SJSA1 (cell line): ENCODE data around the gene POLD3. TPM values are rescaled to one million over a fixed set of nuclear protein-coding genes. Genes with fewer than 3 reads are reported as not detected.

Experiments used
- DNase-seq, 2 experiments: peaks; one replicate each; pipeline ENCODE4 v3.0.0-alpha.2; 2015 to 2020; ENCODE audit warnings: low spot score in 2 of 2, low read depth in 1 of 2
- H3K27ac ChIP-seq: fragments of 250-450 bp; sonication (Bioruptor Pico); 2 replicates; pipeline ENCODE4 v1.5.1; 2020; ENCODE audit warnings: mild to moderate bottlenecking, moderate library complexity
- H3K27me3 ChIP-seq: fragments of 250-450 bp; sonication (Bioruptor Pico); replicated peaks from 2 replicates; pipeline ENCODE4 v1.5.1; 2020; ENCODE audit warnings: mild to moderate bottlenecking, moderate library complexity
- H3K36me3 ChIP-seq: fragments of 250-450 bp; sonication (Bioruptor Pico); 2 replicates; pipeline ENCODE4 v1.5.1; 2020; ENCODE audit warnings: mild to moderate bottlenecking
- H3K4me1 ChIP-seq: fragments of 250-450 bp; sonication (Bioruptor Pico); replicated peaks from 2 replicates; pipeline ENCODE4 v1.6.1; 2021; ENCODE audit warnings: mild to moderate bottlenecking
- H3K4me3 ChIP-seq: fragments of 250-450 bp; sonication (Bioruptor Pico); 2 replicates; pipeline ENCODE4 v1.5.1; 2020; ENCODE audit warnings: mild to moderate bottlenecking
- H3K9me3 ChIP-seq: fragments of 250-450 bp; sonication (Bioruptor Pico); replicated peaks from 2 replicates; pipeline ENCODE4 v1.5.1; 2020; ENCODE audit warnings: mild to moderate bottlenecking
- total RNA-seq: library from RNA; depleted of rRNA; stranded (reverse); fragments of >200 nt; shearing (Covaris generic); gene quantifications from 2 replicates; pipeline ENCODE4 v1.2.3, GENCODE V29; 2014; rRNA removed

Gene POLD3
- total RNA-seq, result 11.2 and 12.7 TPM in 2 replicates

GRCh38 chr11:74592441-74593362, at the start of gene POLD3:
Gene POLD3 (plus strand): TSS chr11:74592582. CDS start chr11:74592659, 77 bp downstream.
- peaks cover 4% of the 10 kb centered on the region; the same call in 1 of the 2 replicates for H3K36me3 ChIP-seq
- no peaks in the 10 kb centered on the region for H3K4me1 ChIP-seq
- peak; percentile 66 to 86 for DNase-seq
- H3K27me3 ChIP-seq, result no peaks in the 10 kb centered on the region
- peak within 1 kb of the TSS; percentile 82 for H3K4me3 ChIP-seq
- H3K27ac ChIP-seq, result peak within 1 kb of the TSS; percentile 76
- H3K9me3 ChIP-seq, result no peaks in the 10 kb centered on the region

DNA sequence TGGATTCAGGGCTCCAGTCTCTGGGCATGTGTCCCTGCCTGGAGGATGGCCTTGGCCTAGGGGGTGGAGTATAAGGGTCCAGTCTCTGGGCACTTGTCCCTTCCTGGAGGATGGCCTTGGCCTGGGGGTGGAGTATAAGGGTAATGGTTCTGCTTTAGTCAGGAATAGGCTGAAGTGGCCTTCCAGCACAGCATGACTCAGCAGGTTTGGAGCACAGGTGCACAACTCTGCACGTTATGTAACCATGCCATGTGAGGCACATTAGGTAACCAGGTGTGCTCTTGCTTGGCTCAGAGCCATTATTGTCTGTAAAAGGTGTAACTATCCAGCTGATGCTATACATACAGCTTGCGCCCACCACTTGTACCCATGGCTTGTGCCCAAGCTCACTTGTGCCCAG, 48.4 kb upstream of the POLD3 start:
- no peaks in the 10 kb centered on the region for H3K9me3 ChIP-seq
- H3K36me3 ChIP-seq, result no peaks in the 10 kb centered on the region
- DNase-seq, result no peak
- no peak overlapping the region for H3K27ac ChIP-seq
- H3K4me3 ChIP-seq, result no peak overlapping the region
- no peaks in the 10 kb centered on the region for H3K27me3 ChIP-seq
- no peaks in the 10 kb centered on the region for H3K4me1 ChIP-seq

DNA sequence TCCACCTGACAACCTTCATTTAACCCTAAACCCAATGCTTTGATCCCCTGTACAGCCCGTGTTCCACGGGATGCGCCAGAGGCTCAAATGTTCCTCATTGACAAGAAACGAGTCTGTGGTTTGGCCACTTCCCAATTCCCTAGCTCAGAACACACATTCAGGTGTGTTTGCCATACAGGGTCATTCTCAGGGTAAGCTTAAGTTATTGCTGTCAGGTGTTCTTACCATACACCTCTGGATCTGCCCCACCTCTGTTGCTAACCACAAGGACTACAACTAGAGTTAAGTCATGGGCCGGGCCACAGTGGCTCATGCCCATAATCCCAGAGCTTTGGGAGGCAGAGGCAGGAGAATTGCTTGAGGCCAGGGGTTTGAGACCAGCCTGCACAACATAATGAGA, 45.6 kb upstream of the POLD3 start:
- Histone ChIP-seq H3K9me3 (no peaks in the 10 kb centered on the region), H3K27ac (no peak overlapping the region), H3K4me1 (no peaks in the 10 kb centered on the region), H3K27me3 (no peaks in the 10 kb centered on the region), H3K4me3 (no peak overlapping the region), H3K36me3 (no peaks in the 10 kb centered on the region)
- no peak for DNase-seq

GRCh38 chr11:74550991-74551753, 41.2 kb upstream of the POLD3 start:
- Histone ChIP-seq H3K4me3 (no peak overlapping the region), H3K27me3 (no peaks in the 10 kb centered on the region), H3K36me3 (no peaks in the 10 kb centered on the region), H3K4me1 (no peaks in the 10 kb centered on the region), H3K9me3 (no peaks in the 10 kb centered on the region), H3K27ac (no peak overlapping the region)
- DNase-seq, result no peak

- Histone ChIP-seq H3K4me1 (no peaks in the 10 kb centered on the region), H3K27ac (no peak overlapping the region), H3K36me3 (no peaks in the 10 kb centered on the region), H3K27me3 (no peaks in the 10 kb centered on the region), H3K4me3 (no peak overlapping the region), H3K9me3 (no peaks in the 10 kb centered on the region)
- no peak for DNase-seq
These were observed 40.6 kb upstream of the POLD3 start for GRCh38 chr11:74551754-74552145.

- H3K9me3 ChIP-seq, result no peaks in the 10 kb centered on the region
- no peaks in the 10 kb centered on the region for H3K27me3 ChIP-seq
- no peaks in the 10 kb centered on the region for H3K36me3 ChIP-seq
- H3K4me1 ChIP-seq, result no peaks in the 10 kb centered on the region
- no peak for DNase-seq
- H3K4me3 ChIP-seq, result no peak overlapping the region
- no peak overlapping the region for H3K27ac ChIP-seq
These were observed 34.9 kb upstream of the POLD3 start for GRCh38 chr11:74557526-74557925.

- Histone ChIP-seq H3K4me1 (no peaks in the 10 kb centered on the region), H3K27ac (no peak overlapping the region), H3K9me3 (no peaks in the 10 kb centered on the region), H3K4me3 (no peak overlapping the region), H3K36me3 (no peaks in the 10 kb centered on the region), H3K27me3 (no peaks in the 10 kb centered on the region)
- DNase-seq, result no peak
These were observed 33.1 kb upstream of the POLD3 start for GRCh38 chr11:74559110-74559933.

- no peak for DNase-seq
- Histone ChIP-seq H3K4me1 (no peaks in the 10 kb centered on the region), H3K4me3 (no peak overlapping the region)
These were observed 32.5 kb upstream of the POLD3 start for GRCh38 chr11:74559934-74560309.

DNA sequence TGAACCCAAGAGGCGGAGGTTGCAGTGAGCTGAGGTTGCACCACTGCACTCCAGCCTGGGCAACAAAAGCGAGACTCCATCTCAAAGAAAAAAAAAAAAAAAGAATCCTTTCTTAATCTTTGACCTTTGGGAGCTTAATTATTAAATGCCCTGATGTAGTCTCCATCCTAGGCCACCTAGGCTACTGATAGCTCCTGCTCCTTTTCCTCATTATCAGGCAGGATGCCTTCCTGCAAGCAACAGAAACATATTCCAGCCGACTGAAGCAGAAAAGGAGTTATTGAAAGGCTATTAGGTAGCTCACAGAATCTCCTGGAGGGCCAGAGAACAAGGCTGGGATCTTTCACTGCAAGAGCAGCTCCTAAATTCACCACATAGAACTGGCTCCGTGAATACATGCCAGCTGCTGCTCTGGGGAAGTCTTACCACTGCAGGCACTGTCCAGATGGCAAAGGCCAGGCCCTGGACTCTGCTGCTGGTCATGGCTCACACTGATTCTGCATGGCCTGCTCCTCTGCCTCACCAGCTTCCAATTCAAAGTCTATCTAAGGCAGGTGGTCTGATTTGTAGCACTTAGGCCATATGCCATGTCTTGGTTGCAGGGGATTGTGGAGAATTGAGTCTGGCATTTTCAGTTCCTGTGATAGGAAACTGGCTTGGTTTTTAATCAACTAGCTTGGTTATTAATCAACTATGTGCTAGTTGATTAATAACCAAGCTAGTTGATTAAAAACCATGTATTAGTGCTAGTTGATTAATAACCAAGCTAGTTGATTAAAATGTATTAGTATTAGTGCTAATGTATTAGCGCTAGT, 26.0 kb upstream of the POLD3 start:
- no peaks in the 10 kb centered on the region for H3K36me3 ChIP-seq
- no peak for DNase-seq
- no peaks in the 10 kb centered on the region for H3K4me1 ChIP-seq
- H3K27me3 ChIP-seq, result no peaks in the 10 kb centered on the region
- H3K4me3 ChIP-seq, result no peak overlapping the region
- no peaks in the 10 kb centered on the region for H3K9me3 ChIP-seq
- no peak overlapping the region for H3K27ac ChIP-seq

More at GRCh38 chr11:74559934-74560309, 32.5 kb upstream of the POLD3 start:
- H3K27me3 ChIP-seq, result no peaks in the 10 kb centered on the region
- H3K36me3 ChIP-seq, result no peaks in the 10 kb centered on the region
- no peak overlapping the region for H3K27ac ChIP-seq
- no peaks in the 10 kb centered on the region for H3K9me3 ChIP-seq

- H3K4me3 ChIP-seq, result no peak overlapping the region
- no peaks in the 10 kb centered on the region for H3K27me3 ChIP-seq
- no peak for DNase-seq
- H3K36me3 ChIP-seq, result no peaks in the 10 kb centered on the region
- no peaks in the 10 kb centered on the region for H3K9me3 ChIP-seq
- H3K27ac ChIP-seq, result no peak overlapping the region
- H3K4me1 ChIP-seq, result no peaks in the 10 kb centered on the region
These were observed 24.4 kb upstream of the POLD3 start for GRCh38 chr11:74568028-74568427.

GRCh38 chr11:74570266-74571061, 21.9 kb upstream of the POLD3 start:
- H3K27me3 ChIP-seq, result no peaks in the 10 kb centered on the region
- no peak overlapping the region for H3K27ac ChIP-seq
- peak in 1 of 2 experiments; percentile 6 for DNase-seq
- H3K4me3 ChIP-seq, result no peak overlapping the region
- no peaks in the 10 kb centered on the region for H3K36me3 ChIP-seq
- no peaks in the 10 kb centered on the region for H3K9me3 ChIP-seq
- H3K4me1 ChIP-seq, result no peaks in the 10 kb centered on the region

DNA sequence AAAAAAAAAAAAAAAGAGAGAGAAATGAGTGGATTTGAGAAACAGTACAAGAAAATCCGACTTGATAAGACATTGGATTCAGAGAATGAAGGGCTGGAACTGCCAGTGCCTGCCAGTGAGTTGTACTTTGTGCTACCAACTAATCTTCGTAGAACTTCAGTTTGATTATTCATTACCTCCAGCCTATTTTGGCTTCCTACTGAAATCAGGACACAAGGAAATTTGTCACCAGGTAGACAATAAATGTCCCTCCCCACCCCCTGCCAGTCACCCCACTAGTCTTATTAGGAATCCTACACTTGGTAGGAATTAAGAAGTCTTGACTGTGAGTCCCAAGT, 21.4 kb upstream of the POLD3 start:
- Histone ChIP-seq H3K36me3 (no peaks in the 10 kb centered on the region), H3K27me3 (no peaks in the 10 kb centered on the region), H3K4me1 (no peaks in the 10 kb centered on the region), H3K4me3 (no peak overlapping the region), H3K27ac (no peak overlapping the region), H3K9me3 (no peaks in the 10 kb centered on the region)
- DNase-seq, result no peak
